B cell (primary cell): ENCODE data around the gene TLK2.

Source experiments
- EZH2 ChIP-seq: IDR thresholded peaks from 2 replicates; pipeline ENCODE4 v1.6.1; 2012; ENCODE audit warnings: borderline replicate concordance, low read depth, mild to moderate bottlenecking, moderate library complexity, low read length; ENCODE audit not compliant: insufficient read depth, poor library complexity, severe bottlenecking
- TF ChIP-seq, protein P1 (sequence below): fragments of 200-600 bp; IDR thresholded peaks from one replicate; pipeline ENCODE4 v1.8.0; 2022; ENCODE audit warnings: antibody characterized with exemption, mild to moderate bottlenecking

DNA sequence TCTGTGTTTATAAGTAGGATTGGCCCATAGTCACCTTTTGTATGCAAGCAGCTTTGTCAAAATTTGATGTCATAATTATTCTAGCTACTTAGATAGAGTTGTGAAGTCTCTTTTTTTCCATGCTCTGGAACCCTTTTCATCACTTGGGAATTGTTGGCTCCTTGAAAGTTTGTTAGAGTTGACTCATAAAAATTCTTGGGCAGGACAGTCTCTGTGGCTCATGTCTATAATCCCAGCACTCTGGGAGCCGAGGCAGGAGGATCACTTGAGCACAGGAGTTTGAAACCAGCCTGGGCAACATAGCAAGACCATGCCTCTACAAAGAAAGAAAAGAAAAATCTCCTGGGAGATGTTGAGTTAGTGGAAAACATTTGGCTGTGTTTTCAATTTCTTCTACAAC lies 103.1 kb downstream of the TLK2 start:
- TF ChIP-seq, protein P1, sequence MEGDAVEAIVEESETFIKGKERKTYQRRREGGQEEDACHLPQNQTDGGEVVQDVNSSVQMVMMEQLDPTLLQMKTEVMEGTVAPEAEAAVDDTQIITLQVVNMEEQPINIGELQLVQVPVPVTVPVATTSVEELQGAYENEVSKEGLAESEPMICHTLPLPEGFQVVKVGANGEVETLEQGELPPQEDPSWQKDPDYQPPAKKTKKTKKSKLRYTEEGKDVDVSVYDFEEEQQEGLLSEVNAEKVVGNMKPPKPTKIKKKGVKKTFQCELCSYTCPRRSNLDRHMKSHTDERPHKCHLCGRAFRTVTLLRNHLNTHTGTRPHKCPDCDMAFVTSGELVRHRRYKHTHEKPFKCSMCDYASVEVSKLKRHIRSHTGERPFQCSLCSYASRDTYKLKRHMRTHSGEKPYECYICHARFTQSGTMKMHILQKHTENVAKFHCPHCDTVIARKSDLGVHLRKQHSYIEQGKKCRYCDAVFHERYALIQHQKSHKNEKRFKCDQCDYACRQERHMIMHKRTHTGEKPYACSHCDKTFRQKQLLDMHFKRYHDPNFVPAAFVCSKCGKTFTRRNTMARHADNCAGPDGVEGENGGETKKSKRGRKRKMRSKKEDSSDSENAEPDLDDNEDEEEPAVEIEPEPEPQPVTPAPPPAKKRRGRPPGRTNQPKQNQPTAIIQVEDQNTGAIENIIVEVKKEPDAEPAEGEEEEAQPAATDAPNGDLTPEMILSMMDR, result no peak
- no peak for TF ChIP-seq EZH2
